Stimulated activated CD4-positive, alpha-beta T cell treated with anti-CD3 and anti-CD28 coated beads, TNF-alpha, amount 100 ng/mL, for 4 hours (primary cell): Measurements from ENCODE around the gene ADARB2.

Source experiments
- DNase-seq, 3 experiments: peaks; one replicate each; pipeline ENCODE4 v3.0.0-alpha.2; 2020; ENCODE audit warnings: low read depth in 3 of 3

The ADARB2 gene

GRCh38 chr10:1410469-1411395 lies 326.6 kb downstream of the ADARB2 start:
- DNase-seq = no peak

GRCh38 chr10:1410032-1410431 lies 327.3 kb downstream of the ADARB2 start:
- no peak for DNase-seq

GRCh38 chr10:1409392-1409791 lies 327.9 kb downstream of the ADARB2 start:
- DNase-seq = no peak

- no peak for DNase-seq
These were observed 328.5 kb downstream of the ADARB2 start for GRCh38 chr10:1408651-1409367.

- DNase-seq = no peak
These were observed 330.1 kb downstream of the ADARB2 start for GRCh38 chr10:1406967-1407945.

GRCh38 chr10:1406132-1406966 lies 331.0 kb downstream of the ADARB2 start:
- no peak for DNase-seq

- no peak for DNase-seq
These were observed 332.7 kb downstream of the ADARB2 start for GRCh38 chr10:1404323-1405260.

GRCh38 chr10:1403508-1404322 lies 333.6 kb downstream of the ADARB2 start:
- no peak for DNase-seq

- no peak for DNase-seq
These were observed 334.4 kb downstream of the ADARB2 start for GRCh38 chr10:1402816-1403507.

GRCh38 chr10:1402016-1402770 lies 335.1 kb downstream of the ADARB2 start:
- no peak for DNase-seq

GRCh38 chr10:1401071-1401965 lies 336.0 kb downstream of the ADARB2 start:
- no peak for DNase-seq

- no peak for DNase-seq
These were observed 336.9 kb downstream of the ADARB2 start for GRCh38 chr10:1400101-1401070.

GRCh38 chr10:1399431-1400100 lies 337.8 kb downstream of the ADARB2 start:
- no peak for DNase-seq

- no peak for DNase-seq
These were observed 338.5 kb downstream of the ADARB2 start for GRCh38 chr10:1398626-1399410.
